NB4 (cell line): ENCODE results near the gene DPF3.

ENCODE experiments used
- MYC ChIP-seq: IDR thresholded peaks from 2 replicates; pipeline ENCODE4 v1.6.1; 2011; ENCODE audit warnings: low read depth, low read length
- TF ChIP-seq, protein P1 (sequence below): IDR thresholded peaks from one replicate; pipeline ENCODE4 v1.5.1; 2012; ENCODE audit warnings: low read depth, low read length

DNA sequence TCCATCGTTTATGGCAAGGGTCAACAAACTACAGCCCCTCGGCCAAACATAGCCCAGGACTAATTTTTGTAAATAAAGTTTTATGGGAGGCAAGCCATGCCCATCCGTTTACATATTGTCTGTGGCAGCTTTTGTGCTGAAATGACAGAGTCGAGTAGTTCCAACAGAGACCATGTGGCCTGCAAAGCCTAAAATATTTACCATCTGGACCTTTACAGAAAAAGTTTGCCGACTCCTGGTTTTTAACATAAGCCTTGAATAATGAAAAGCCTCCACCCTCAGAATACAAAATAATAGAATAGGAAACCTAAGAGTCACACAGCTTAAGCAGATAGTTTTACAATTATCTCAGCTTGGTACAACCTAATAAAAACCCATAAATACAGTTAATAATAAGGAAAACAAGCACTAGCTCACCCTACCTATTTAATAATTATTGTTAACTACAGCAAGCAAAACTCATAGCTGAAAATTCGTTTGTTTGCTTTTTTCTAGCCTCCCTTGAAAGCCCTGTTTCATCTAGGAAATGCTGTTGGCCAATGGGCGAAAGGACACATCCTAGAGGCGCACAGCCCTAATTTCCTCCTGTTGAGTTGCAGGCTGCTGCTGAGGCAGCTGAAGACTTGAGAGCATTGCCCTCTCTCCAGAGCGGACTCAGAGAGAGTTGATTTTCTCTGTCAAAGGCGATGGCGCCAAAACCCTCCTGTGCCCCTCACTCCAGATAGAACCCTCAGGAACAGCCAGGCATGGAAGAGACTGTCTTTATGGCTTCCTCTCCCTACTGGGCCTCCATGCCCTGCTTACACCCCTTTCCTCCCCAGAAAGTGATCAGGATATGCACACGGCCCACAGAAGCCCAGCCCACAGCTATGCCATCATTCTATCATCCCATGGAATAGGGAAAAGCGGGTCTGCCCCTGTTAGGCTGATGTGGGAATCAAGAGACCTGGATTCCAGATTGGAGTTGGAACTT lies 107.2 kb downstream of the DPF3 start:
- TF ChIP-seq MYC = no peak
- TF ChIP-seq, protein P1, sequence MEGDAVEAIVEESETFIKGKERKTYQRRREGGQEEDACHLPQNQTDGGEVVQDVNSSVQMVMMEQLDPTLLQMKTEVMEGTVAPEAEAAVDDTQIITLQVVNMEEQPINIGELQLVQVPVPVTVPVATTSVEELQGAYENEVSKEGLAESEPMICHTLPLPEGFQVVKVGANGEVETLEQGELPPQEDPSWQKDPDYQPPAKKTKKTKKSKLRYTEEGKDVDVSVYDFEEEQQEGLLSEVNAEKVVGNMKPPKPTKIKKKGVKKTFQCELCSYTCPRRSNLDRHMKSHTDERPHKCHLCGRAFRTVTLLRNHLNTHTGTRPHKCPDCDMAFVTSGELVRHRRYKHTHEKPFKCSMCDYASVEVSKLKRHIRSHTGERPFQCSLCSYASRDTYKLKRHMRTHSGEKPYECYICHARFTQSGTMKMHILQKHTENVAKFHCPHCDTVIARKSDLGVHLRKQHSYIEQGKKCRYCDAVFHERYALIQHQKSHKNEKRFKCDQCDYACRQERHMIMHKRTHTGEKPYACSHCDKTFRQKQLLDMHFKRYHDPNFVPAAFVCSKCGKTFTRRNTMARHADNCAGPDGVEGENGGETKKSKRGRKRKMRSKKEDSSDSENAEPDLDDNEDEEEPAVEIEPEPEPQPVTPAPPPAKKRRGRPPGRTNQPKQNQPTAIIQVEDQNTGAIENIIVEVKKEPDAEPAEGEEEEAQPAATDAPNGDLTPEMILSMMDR = no peak
